Stimulated activated CD4-positive, alpha-beta T cell treated with anti-CD3 and anti-CD28 coated beads, TNF-alpha, amount 100 ng/mL, for 4 hours (primary cell): ENCODE data around the gene GTF2F1.
"Not testable (repeated sequence)": the region's sequence is repeated elsewhere in the genome, so short reads cannot be mapped to it uniquely, and the experiment has no call there.

Experiments used
- DNase-seq, 3 experiments: peaks; one replicate each; pipeline ENCODE4 v3.0.0-alpha.2; 2020; ENCODE audit warnings: low read depth in 3 of 3

Gene GTF2F1

DNA sequence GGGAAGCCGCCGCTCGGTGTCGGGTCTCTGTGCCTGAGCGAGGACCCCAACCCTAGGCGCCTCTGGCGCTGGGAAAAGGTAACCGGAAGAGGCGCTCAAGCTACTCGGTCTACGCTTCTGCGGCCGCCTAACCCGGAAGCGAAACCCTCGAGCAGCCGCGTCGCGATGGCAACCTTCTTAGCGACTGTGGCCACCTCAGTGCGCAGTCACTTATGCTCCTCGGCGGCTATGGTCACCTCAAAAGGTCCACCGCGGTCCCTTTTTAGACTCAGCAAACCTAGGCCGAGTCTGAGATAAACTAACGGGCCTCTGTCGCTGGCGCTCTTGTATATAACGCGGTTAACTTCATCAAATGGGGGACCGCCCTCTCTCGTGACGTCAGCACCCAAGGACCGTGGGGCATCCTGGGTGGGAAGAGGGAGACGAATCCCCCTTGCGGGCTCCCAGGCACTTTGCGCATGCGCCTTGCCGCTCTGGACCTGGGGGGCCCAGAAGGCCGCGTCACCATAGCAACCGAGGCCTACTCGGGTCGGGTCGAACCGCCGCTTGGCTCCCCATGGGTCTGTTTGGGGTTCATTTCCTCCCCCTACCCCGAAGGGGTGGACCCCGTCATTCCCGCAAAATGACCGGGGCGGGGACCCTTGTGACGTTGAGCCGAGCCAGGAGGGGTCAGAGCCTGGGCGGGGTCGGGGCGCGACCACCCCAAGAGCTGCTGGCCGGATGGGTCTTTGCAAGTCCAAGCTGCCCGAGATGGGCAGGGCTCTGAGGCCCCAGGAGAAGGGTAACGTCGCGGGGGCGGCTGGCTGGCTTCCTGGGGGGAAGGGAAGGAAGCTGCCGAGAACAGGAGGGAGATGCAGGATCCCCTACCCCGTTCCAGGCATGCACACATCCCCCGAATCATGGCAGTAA, at the start of gene GTF2F1:
Gene GTF2F1, minus strand, starts transcription at position 91 of the 909 bp plus-strand sequence. CDS start 169 bp downstream, outside the sequence.
- DNase-seq: peak; percentile 85 to 92 (median 85)

DNA sequence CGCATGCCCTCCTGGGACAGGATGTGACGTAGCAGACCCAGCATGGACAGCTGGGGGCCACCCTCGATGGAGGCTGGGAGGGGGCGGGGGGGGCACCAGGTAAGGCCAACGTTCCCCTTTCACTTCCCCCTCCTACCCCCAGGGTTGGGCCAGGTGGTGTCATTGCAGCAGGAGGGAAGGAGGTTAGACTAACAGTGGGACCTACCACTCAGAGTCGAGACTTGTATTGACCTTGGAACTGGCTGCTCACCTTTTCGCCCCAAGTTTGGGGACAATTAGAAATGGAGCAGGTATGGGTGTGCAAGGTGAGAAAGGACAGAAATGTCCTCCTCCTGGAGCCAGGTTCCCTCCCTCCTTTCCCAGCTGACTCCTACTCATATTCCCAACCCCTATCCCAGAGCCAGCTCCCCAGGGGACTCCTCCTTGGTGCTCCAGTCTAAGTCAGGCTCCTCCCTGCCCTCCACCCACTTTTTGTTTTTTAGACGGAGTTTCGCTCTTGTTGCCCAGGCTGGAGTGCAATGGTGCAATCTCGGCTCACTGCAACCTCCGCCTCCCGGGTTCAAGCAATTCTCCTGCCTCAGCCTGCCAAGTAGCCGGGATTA, 49.2 kb upstream of the GTF2F1 start:
- DNase-seq: no peak

- no peak for DNase-seq
These were observed 47.9 kb upstream of the GTF2F1 start for GRCh38 chr19:6440905-6441304.

DNA sequence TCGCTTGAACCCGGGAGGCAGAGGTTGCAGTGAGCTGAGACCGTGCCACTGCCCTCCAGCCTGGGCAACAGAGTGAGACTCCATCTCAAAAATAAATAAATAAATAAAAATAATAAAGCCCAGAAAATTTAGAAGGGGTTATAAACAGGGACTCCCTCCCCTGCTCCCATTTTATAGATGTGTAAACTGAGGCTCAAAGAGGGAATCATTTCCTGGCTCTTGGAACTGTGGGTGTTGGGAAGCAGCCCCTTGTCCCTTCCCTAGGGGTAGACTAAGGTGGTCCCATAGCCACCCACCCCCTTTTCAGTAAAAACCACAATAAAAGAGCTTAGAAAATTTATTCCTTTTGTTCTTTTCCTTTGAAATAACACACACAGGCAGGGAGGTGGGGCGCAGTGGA, 46.8 kb upstream of the GTF2F1 start:
- DNase-seq: no peak

GRCh38 chr19:6433663-6434062, 40.7 kb upstream of the GTF2F1 start, which contains the start of gene SLC25A41:
TSS of gene SLC25A41 (minus strand) at chr19:6433763. CDS start at chr19:6433693, 70 bp downstream.
- DNase-seq: no peak

- no peak for DNase-seq
These were observed 40.2 kb upstream of the GTF2F1 start for GRCh38 chr19:6433165-6433564.

DNA sequence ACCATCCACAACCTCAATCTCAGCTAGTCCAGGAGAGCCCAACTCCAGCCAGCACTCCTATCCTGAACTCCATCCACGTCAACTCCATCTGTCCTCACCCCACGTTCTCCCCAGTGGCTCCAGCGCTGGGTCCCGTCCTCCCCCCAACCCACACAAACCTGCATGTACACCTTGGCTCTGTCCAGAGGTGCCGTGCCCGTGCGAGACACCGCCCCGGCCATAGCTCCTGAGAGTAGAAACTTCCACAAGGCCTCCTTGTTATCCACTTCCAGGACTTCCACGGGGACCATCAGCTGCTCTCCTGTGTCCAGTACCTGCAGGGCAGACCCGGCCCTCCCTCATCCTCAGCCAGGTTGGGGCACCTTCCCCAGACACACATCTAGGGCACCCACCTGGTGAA, 38.9 kb upstream of the GTF2F1 start:
- no peak for DNase-seq

DNA sequence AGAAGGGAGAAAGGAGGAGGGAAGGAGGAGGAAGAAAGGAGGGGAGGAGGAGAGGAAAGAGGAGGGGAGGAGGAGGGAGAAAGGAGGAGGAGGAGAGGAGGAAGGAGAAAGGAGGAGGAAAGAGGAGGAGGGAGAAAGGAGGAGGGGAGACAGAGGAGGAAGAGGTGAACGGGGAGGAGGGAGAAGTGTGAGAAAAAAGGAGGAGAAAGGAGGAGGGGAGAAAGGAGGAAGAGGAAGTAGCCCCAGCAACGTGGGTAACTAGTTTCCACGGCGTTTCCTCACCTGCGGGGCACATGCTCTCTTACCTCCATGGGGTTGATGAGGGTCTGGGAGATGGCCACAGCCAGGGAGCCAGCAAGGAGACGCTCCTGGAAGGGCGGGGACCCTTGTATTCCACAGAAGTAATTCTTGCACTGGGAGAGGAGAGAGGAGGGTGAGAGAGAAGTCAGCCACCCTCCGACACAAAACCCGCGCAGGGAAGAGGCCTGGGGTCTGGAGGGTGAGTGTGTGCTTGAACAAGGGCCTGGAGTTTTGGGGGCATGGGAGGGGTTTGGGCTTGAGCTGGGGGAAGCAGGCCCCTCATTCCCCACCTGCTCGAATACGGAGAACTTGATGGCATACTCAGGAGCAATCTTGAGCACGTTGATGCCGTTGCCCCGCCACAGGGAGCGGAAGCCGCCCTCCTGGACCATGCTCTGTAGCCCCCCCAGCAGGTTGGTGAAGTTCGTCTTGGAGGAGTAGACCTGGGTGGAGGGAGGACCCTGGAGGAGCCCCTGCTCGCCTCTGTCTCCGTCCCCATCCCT, 36.7 kb upstream of the GTF2F1 start:
- DNase-seq: no peak

DNA sequence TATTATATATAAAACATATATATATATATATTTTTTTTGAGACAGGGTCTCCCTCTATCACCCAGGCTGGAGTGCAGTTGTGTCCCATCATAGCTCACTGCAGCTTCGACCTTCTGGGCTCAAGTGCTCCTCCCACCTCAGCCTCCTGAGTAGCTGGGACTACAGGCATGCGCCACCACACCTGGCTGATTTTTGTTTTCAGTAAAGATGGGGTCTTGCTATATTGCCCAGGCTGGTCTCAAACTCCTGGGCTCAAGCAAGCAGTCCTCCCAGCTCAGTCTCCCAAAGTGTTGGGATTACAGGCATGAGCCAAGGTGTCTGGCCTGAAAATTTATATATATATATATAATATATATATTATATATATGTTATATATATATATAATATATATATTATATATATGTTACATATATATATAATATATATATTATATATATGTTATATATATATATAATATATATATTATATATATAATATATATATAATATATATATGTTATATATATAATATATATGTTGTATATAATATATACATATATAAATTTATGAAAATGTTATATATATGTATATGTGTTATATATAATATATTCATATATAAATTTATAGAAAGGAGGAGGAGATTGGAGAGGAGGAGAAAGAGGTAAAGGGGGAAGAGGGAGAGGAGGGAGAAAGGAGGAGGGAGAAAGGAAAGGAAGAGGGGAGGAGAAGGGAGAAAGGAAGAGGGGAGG, 35.9 kb upstream of the GTF2F1 start:
- DNase-seq: not testable (repeated sequence)

GRCh38 chr19:6427131-6427530, 34.2 kb upstream of the GTF2F1 start:
- DNase-seq: no peak

DNA sequence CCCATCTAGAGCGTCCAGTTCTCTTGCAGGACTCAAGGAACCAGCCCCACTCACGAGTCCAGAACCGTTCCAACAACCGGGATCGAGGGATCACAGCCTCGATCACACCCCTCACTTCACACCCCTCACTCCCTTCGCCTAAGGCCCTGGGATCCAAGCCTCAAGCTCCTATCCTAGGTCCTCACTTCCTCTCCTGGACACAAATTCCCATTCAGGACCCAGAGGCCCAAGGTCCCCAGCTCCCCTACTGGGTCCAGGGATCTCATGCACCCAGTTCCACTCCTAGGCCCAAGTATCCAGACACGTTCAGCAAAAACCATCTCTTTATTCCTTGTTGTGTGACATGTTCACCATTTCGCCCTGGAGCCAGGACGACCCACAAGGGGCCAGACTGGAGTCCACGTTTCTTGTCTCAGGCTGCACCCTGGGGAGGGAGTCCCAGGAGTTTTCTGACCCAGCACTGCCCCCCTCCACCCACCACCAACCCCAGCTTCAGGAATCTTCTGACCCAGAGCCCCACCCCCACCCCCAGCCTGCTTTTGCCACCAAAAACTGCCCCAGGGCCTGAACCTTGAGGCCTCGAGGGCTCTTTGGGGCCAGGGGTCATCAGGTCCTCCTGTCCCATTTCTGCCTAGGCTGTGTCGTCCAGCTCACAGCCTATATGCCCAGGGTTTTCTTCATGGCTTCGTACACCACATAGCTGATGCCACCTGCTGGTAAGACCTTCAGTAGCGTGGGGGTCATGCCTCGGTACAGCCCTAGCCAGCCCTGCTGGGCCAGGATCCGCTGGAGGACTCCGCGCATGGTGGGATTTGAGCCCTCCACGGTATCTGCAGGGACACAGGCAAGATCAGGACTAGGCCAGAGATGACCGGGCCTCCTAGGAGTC, 33.0 kb upstream of the GTF2F1 start:
- no peak for DNase-seq

DNA sequence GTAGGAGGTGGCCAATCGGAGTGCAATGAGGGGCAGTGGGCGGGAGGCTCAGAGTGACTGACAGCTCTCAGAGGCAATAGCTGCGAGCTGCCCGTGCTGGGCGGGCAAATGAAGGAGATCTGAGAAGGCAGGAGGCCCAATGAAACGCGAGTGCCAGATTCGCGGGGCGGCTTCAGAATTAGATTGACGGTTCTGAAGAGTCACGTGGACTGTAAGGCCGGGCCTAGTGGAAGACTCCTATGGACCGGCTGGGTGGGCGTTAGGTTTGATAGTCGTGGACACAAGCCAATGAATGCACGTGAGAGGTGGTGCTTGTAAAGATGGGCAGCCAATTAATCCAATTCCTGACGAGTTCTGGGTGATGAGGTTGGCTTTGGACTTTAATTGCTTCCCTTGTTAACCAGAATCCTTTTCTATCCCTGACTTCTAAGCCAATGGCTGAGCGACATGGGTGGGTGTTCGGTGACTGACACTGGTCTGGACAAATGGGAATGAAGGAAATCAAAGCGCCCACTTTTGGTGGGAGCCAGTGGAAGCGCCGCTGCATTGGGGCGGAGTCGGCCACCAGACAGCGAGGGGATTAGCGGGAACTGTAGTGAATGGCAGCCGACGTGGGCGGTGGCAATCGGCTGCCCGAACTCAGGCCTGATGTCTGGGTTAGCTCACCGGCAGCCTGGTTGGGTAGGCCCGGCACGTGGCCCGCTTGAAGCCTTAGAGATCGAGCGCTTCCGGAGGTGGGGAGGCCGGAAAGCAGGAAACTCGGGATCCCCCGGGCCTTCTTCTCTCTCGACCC, 32.2 kb upstream of the GTF2F1 start:
- peak; percentile 96 to 99 (median 99) for DNase-seq

- DNase-seq: no peak
These were observed 31.4 kb upstream of the GTF2F1 start, which contains the start of gene KHSRP for GRCh38 chr19:6424195-6424938. TSS of gene KHSRP (minus strand) at chr19:6424811. CDS start at chr19:6424701, 110 bp downstream.

GRCh38 chr19:6423499-6424194, 30.7 kb upstream of the GTF2F1 start:
- no peak for DNase-seq

DNA sequence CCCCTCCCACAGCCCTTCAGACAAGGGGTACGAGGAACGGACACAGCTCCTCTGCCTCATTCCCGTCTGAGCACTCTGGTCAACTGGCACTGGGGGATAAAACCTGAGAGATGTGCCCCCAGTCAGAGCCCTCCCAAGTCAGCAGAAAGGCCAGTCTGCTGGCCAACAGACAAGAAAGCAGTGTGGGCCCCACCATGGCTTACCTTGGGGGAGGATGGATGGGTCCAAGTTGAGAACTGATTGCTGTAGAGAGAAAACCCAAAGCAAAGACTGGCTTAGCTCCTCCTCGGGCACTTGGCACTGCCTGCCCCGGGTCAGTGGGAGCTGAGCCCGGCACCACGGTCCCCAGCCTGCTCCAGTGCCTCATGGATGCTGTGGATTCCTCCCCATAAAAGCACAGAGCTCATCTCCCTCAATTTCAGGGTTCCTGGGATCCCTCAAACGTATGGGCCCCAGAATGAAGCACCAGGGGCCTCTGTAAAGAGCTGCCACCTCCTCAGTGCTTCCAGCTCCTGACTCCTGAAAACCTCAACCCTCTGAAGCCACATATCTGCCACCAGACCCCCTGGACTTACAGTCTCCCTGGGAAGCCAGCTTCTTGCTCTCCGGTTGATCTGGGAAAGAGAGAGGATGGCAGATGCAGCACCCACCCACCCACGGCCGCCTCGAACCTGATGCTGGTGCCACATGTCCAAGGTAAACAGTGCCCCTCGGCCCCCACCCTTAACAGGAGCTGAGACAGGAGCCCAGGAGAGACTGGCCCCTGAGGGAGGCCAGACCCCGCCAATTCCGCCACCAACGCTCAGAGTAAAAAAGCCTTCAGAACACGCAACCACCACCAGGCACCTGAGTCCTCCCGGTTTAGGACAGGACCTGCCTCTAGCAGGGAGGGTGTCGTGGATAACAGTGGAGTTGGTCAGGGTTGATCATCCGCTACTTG, 28.4 kb upstream of the GTF2F1 start:
- no peak for DNase-seq

- DNase-seq: no peak
These were observed 25.6 kb upstream of the GTF2F1 start for GRCh38 chr19:6418562-6418932.
